GM21576 (cell line): Measurements from ENCODE around the gene ZNF630.
"Not testable (repeated sequence)": the region's sequence is repeated elsewhere in the genome, so short reads cannot be mapped to it uniquely, and the experiment has no call there.

ENCODE experiments used
- ATAC-seq: cut with Tn5 transposase; IDR thresholded peaks from one replicate; pipeline ENCODE4 v1.9.1; 2021; ENCODE audit warnings: mild to moderate bottlenecking, moderate library complexity; ENCODE audit not compliant: unreplicated experiment

The ZNF630 gene

DNA sequence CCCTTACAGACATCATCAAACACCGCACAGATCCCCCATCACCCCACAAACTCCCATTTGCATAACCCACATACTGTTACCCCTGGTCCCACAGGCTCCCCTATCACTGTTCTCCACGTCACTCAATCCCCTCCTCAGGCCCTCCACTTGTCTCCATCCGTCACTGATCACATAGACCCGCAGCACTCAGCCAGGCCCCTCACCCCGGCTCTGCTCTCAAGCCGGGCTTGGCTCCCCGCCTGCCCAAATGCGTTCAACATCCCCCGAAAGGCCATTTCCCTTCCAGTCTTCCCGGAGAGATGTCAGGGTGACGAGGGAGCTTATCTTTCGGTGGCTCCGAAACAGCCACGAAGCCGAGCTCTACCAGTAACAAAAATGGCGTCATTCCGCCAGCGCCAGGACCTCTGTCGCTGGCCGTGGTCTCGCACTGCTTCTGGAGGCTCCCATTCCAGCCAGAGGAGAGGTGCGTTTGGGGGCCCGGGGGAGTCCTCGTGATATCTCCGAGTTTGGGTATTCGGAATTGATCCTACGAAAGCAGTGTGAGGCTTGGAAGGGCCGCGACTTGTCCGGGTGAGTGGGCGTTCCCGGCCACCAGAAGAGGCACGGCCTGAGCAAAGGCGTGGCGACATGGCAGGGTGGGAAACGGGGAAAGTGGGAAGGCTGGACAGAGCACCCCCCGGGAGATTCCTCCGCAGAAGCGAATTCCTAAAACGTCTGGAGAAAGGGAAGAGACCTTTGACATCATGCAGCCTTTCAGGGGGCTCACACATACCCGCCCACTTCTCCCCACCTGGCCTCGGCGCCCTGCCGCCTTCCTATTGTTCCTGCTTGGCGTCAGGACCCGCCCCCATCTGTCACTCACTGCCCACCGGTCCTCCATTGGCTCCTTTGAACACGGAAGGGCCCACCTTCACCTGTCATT is at the start of gene ZNF630:
TSS of gene ZNF630 (minus strand) at position 577 of the 922 bp plus-strand sequence. CDS start 4,754 bp downstream, outside the sequence.
- peak; percentile 88 for ATAC-seq

DNA sequence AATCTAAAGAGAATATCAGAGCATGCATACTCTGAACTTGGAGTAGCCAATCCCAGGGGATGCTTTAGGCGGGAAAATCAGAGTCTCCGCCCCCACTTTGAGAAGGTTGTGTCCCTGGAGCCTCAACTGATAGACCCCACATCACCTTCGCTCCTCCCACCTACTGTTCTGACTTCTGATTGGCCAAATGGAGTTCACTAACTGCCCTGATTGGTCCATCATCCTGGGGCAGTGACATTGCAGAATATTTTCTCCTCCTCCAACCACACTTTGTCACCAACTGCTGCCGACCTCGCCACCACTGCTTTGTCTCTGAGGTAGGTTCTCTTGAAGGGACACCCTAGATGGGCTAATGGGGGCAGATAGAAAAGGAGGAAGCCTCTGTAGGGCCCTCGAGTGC is 36.3 kb upstream of the ZNF630 start:
- no peak for ATAC-seq

DNA sequence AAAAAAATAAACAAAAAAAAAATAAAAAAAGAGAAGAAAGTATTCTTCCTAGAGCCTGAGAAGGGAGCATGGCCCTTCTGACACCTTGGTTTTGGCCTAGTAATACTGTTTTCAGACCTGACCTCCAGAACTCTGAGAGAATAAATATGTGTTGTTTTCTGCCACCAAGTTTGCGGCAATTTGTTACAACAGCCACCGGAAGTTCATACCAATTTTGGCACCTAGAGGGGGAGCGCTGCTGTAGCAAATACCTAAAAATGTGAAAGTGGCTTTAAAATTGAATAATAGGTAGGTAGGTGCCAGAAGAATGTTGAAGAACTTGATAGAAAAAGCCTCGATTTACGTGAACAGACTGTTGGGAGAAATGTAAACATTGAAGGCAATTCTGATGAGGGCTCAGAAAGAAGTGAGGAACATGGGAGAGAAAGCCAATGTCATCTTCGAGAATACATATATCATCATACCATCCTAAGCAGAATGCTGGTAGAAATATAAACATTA is 31.5 kb upstream of the ZNF630 start:
- ATAC-seq = no peak

DNA sequence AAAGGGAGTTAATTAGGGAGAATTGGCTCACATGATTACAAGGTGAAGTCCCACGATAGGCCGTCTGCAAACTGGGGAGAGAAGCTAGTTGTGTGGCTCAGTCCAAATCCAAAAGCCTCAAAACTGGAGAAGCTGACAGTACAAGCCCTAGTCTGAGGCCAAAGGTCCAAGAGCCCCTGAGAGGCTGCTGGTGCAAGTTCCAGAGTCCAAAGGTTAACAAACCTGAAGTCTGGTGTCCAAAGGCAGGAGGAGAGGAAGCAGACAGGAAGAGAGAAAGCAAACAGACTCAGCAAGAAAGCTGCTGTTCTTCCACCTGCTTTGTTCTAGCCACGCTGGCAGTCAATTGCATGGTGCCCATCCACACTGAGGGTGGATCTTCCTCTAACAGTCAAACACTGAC is 30.0 kb upstream of the ZNF630 start:
- ATAC-seq = no peak

DNA sequence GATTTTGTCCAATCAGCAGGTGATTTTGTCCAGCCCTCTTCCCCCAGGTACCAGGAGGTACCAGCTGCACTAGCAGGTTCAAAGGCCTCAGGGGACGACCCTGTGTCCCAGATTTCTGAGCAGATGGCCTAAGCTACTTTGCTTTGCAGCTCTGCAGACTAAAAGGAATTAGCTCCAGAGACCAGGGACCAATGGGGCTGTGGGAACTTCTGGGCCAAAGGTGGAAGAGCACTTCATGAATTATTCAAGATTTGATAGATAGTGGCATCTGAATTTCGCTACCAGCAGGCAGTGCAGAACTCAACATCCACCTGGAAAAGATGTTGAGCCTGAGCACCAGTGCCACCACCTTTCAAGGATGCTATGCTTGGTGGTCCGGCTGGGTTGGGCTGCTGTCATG is 21.1 kb upstream of the ZNF630 start:
- not testable (repeated sequence) for ATAC-seq

DNA sequence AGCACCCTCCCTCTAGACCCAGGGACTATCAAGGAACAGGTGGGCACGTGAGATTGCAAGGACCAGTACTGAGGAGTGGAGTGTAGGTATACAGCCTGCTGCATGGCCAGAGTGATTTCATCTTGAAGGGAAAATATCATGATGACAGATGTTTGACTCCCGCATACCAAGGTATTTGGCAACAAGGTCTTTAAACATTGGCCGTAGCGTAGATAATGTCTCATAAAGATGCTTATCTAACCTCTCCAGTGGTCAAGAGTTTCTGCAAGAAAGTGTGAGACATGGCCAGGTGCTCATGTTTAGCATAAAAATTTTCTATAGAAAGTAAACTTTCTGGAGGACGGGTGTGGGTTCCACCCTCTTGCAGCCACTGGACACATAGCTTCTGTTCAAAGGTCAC is 18.7 kb upstream of the ZNF630 start:
- no peak for ATAC-seq

DNA sequence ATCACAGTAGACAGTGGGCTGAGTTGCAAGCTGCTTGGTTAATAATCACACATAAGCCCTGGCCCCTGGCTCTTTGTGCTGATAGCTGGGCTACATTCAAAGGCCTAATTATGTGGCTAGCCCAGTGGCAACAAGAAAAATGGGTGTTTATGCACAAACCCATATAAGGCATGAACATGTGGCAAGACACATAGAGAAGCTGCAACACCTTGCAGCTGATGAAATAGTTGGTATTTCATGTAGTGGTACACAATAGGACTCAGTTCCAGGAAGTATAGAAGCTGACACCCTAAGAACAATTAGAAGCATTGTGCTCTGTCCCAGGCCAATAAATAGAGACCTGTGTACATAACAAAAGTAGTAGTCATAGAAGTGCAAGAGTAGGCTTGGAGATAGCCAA is 14.6 kb upstream of the ZNF630 start:
- no peak for ATAC-seq

DNA sequence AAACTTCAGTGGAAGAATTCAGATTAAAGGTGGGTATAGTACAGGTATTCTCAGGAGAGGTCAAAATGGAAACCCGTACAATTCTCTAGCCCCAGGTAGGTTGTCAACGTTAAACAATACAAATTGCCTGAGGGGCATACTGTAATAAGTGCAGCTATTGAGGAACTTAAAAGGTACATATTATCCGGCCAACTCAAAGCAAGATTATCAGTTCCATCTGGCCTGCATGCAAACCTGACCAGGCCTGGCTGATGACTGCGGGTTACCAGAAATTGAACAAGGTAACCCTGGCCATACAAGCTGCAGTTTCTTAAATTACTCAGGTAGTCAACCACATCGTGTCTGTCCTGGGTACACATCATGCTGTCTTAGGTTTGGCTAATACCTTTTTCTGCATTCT is 12.3 kb upstream of the ZNF630 start:
- no peak for ATAC-seq

DNA sequence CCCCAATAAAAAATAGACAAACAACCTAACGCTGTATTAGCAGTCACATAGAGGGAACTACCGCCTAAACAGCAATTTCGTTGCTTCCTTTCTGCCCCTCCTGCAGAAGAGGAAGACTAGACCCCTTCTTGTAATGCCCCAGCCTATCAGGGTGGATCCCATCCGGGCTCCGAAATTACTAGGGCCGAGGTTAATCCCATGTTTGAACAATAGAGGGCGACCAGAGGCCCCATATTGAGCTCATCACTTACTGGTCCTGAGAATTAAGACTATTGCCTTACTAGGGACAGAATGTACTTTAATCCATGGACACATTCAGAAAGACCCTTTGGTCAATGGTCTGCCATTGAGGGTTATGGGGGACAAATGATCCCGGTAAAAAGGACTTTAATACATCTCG is 11.8 kb upstream of the ZNF630 start:
- ATAC-seq = no peak

DNA sequence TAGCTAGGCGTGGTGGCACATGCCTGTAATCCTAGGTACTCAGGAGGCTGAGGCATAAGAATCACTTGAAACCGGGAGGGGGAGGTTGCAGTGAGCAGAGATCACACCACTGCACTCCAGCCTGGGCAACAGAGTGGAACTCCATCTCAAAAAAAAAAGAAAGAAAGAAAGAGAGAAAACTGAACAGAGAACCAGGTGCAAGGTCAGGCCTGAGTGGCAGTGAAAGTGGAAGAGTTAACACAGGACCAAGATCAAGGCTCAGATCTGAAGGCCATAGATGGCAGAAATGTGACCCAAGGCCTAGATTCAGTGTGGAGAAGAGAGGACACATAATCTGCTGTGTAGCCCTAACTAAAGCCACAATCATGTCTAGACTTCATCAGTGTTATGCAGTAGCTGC is 4.9 kb upstream of the ZNF630 start:
- no peak for ATAC-seq

DNA sequence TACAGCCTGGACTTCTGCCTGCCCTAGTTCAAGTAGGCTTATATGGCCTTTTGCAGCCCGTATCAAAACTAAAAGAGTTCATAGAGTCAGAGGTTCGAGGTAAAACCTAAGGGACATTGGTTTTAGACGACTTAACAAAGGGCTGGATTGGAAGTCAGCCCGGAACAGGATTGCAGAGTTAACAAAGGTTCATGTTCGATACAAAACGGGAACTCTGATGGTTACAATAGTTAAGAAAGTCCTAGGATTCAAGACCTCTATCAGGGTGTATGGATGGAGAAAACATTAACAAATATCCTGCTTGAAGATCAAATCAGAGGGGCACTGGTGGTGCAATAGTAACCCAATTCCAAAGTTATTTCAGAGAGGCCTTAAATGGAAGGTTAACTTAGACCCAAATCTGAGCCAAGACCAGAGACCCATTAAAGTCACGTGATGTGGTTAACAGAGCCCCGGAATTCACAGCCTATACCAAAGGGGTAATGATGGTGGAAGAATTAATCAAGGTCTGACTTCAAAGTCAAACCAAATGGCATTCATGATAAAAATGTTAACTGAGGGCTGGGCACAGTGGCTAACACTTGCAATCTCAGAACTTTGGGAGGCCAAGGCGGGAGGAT is 656 bp upstream of the ZNF630 start:
- no peak for ATAC-seq

DNA sequence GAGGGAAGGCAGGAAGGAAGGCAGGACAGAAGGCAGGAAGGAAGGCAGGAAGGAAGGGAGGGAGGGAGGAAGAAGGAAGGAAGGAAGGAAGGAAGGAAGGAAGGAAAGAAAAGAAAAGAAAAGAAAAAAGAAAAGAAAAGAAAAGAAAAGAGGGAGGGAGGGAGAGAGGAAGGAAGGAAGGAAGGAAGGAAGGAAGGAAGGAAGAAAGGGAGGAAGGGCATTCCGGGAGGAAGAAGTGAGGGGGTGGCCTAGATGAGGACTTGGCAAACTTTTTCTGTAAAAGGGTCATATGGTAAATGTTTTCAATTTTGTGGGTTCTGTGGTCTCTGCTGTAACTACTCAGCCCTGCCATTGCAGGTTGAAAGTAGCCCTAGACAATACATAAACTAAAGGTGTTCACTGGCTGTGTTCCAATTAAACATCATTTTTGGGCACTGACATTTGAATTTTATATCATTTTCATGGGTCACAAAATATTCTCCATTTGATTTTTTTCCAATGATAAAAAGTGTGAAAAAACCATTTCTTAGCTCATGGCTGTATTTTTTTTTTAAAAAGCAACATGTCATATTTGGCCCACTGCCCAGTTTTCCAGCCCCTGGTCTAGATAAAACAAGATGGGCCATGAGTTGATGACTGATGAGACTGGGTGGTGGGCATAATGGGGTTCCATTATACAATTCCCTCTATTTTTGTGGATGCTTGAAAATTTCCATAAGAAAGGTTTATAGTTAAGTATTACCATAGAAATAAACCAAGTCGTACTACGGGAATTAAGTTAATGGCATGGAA is 3.1 kb downstream of the ZNF630 start:
- ATAC-seq = no peak

DNA sequence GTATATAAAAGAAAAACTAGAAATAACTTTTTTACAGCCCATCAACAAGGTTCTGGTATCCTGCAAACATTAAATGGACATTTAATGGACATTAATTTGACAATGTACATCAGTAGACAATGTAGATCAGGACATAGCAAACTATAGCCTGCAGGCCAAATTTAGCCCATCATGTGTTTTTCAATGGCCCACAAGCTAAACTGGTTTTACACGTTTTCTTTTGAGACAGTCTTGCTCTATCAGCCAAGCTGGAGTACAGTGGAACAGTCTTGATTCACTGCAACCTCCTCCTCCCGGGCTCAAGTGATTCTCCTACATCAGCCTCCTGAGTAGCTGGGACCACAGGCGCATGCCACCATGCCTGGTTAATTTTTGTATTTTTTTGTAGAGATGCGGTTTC is 7.2 kb downstream of the ZNF630 start:
- ATAC-seq = no peak

DNA sequence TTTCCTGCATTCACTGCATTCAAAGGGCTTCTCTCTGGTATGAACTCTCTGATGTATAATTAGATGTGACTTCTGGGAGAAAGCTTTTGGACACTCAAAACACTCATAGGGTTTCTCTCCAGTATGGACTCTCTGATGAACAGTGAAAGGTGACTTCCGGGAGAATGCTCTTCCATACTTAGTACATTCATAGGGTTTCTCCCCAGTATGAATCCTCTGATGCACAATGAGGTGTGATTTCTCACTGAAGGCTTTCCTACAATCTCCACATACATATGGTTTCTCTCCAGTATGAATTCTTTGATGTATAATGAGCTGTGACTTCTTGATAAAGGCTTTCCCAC is 12.2 kb downstream of the ZNF630 start:
- ATAC-seq = no peak

DNA sequence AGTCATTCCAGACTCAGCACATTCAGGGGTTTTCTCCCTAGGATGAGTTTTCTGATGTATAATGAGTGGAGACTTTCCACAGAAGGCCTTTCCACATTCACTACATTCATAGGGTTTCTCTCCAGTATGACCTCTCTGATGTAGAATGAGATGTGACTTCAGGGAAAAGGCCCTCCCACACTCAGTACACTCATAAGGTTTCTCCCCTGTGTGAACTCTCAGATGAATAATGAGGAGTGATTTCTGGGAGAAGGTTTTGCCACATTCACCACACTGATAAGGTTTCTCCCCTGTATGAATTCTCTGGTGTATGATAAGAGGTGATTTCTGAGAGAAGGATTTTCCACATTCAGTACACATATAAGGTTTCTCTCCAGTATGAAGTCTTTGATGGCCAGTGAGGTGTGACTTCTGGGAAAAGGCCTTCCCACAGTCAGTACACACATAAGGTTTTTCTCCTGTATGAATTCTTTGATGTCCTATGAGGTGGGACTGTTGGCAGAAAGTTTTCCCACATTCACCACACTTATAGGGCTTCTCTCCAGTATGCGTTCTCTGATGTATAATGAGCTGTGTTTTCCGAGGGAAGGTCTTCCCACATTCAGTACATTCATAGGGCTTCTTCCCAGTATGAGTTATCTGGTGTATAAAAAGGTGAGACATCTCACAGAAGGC is 12.7 kb downstream of the ZNF630 start:
- no peak for ATAC-seq

DNA sequence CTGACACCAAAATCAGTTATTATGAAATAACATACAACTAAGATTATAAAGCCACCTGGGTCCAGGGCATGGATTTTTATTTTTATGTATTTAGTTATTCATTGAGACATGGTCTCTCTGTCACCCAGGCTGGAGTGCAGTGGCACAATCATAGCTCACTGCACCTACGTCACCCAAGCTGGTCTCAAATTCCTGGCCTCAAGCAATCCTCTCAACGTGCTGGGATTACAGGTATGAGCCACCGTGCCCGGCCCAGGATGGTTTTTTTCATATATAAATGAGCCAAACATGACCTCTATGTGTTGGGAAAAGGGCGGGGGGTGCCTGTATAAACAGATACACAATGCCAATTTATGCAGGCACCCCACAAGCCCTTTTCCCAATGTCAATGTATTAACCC is 24.6 kb downstream of the ZNF630 start:
- ATAC-seq = no peak

DNA sequence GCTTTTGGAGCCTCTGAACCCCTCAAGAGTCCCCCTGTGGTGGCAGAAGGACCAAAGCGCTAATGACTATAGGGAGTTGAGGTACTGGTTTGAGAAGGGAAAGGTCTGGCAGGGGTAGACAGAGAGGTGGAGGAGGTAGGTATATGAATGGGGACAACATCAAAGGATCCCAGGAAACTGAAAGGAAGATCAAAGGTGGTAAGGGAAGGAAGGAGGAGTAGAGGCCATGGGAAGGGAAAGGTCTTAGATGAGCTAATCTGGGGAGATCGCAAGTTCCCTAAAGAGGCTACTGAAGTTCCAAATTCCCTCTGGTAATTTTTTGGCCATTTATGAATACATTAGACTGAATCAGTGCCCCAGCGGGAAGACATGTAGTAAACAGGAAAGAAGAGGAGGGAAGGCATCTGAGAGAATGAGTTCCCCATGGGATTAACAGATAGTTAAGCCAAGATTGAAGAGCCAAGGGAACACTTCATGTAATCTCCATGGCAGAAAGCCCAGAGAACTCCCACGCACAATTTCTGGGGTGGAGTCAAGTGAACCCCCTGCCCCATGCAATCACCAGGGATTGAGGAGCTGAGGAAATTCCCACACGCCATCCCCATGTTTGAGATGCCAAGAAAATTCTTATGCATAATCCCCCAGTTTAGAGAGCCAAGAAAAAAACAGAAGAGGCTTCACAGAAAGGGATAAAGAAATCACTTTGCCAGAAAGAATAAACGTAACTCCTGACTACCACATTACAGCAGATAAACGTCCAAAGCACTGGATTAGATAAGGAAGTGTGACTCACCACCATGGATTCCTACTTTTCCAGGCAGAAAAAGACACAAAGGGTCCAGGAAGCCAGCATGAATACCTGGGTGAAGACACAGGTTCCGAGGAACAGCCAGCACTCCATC is 25.8 kb downstream of the ZNF630 start:
- no peak for ATAC-seq

DNA sequence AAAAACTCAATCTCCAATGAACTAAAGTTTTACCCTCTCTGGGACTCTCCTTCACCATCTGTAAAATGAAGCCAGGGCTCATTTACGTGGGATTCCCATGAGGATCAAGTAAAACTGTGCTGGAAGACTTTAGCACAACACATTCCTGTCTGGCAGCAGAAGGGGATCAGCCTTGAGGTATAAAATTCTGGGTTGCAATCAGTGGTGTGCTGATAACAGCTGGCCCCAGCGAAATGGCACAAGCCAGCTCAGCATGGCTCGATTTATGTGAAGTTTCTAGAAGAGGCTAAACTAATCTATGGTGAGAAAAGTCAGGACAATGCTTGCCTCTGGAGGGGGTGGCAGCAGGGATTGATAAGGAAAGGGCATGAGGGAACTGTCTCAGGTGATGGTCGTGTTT is 28.4 kb downstream of the ZNF630 start:
- ATAC-seq = no peak

DNA sequence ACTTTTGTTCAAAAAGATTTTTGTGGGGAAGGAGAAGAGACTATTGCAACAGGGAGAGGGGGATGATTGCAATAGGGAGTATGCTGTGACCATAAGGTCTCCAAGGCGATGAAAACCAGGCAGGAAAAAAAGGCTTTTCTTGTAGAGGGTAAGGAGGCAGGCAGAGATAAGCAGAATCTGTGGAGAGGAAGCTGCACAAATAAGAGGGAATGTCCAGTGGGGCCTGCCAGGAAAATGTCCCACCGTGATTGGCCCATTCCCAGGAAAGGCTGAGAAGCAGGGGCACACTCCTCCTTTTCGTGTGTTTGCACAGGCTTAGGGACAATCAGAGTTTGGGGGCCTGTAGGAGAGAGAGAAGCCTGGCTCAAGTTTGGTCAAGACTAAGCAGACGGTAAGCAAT is 35.5 kb downstream of the ZNF630 start:
- ATAC-seq = no peak

DNA sequence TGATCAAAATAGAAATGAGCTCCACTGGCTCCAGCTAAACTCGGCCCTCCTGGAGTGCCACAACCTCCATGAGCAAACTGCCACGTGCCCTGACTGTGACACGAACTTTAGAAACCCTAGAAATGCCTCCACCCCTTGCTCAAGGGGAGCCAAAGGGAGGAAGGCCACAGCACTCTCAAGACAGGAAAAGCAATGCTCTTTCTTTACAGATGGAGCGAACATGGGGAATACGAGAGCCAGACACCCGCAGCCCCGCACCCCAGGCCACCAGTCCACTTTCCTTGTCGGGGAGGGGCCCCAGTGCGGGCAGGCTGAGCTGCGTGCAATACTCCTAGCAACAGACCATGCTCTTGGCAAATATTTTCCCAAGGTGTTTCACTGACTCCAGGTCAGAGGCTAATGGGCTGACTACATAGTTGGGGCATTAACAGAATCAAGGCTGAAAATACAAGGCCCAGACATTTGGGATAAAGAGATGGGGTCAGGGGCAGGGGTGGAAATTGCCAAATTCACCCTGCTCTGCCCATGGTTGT is 40.7 kb downstream of the ZNF630 start:
- ATAC-seq = not testable (repeated sequence)
